NCI-H2171 treated with DMSO at 0.1 percent for 48 hours (cell line): Measurements from ENCODE around the gene FAM193B.

Experiments
- DNase-seq: peaks from one replicate; lab custom pipeline; 2025; lab: John Stamatoyannopoulos, UW

The FAM193B gene

GRCh38 chr5:177500685-177501522 is 53.5 kb downstream of the FAM193B start:
- peak; percentile 53 for DNase-seq

- DNase-seq = no peak
Measured at GRCh38 chr5:177499842-177500241, 54.5 kb downstream of the FAM193B start.

GRCh38 chr5:177498013-177498787 is 56.2 kb downstream of the FAM193B start:
- DNase-seq = no peak

GRCh38 chr5:177497292-177498012 is 56.9 kb downstream of the FAM193B start, which contains the start of gene PDLIM7:
Gene PDLIM7, minus strand, starts transcription at chr5:177497604. Its CDS starts 1,092 bp downstream, at chr5:177496512.
- peak; percentile 91 for DNase-seq

GRCh38 chr5:177496727-177497291 is 57.6 kb downstream of the FAM193B start:
- DNase-seq = peak; percentile 36

- no peak for DNase-seq
Measured at GRCh38 chr5:177496070-177496726, 58.2 kb downstream of the FAM193B start.

GRCh38 chr5:177495243-177496060 is 58.9 kb downstream of the FAM193B start:
- DNase-seq = no peak

- no peak for DNase-seq
Measured at GRCh38 chr5:177494346-177495195, 59.8 kb downstream of the FAM193B start.

GRCh38 chr5:177493795-177494345 is 60.5 kb downstream of the FAM193B start:
- DNase-seq = no peak

- DNase-seq = no peak
Measured at GRCh38 chr5:177492841-177493240, 61.5 kb downstream of the FAM193B start.

- DNase-seq = no peak
Measured at GRCh38 chr5:177491983-177492746, 62.2 kb downstream of the FAM193B start.

- DNase-seq = peak; percentile 50
Measured at GRCh38 chr5:177491429-177491945, 62.9 kb downstream of the FAM193B start.

GRCh38 chr5:177490992-177491391 is 63.4 kb downstream of the FAM193B start:
- DNase-seq = no peak

- no peak for DNase-seq
Measured at GRCh38 chr5:177490311-177490991, 63.9 kb downstream of the FAM193B start.

GRCh38 chr5:177489119-177489716 is 65.1 kb downstream of the FAM193B start:
- DNase-seq = no peak

- no peak for DNase-seq
Measured at GRCh38 chr5:177487975-177488374, 66.4 kb downstream of the FAM193B start.

- no peak for DNase-seq
Measured at GRCh38 chr5:177487144-177487543, 67.2 kb downstream of the FAM193B start.
